ENCODE measurements around the gene PCNX1. TPM values are rescaled to one million over a fixed set of nuclear protein-coding genes. Genes with fewer than 3 reads are reported as not detected.

PCNX1 gene
- total RNA-seq, 2 experiments from 2014 or later, result 64.4 to 69.2 TPM

- H3K27ac Mint-ChIP-seq, result no peak overlapping the region
- peaks cover 14% of the 10 kb centered on the region for H3K36me3 Mint-ChIP-seq
- no peak for ATAC-seq
- peaks cover 15% of the 10 kb centered on the region for H3K27me3 Mint-ChIP-seq
- no peak overlapping the region for H3K4me3 Mint-ChIP-seq
- peaks cover 32% of the 10 kb centered on the region for H3K4me1 Mint-ChIP-seq
- peaks cover 2% of the 10 kb centered on the region for H3K9me3 Mint-ChIP-seq (ENCODE audit: low read depth)
- CTCF ChIA-PET, result interaction anchor here (1.2 to 2.0 kb wide), 2 partner anchors 26 to 691 kb away, joined by 3 to 9 read pairs; no protein-coding TSS in a partner anchor
- DNase-seq, result no peak
Measured at GRCh38 chr14:71163842-71164629, 256.8 kb downstream of the PCNX1 start.

Other genes with a start within 250 kb of the PCNX1 start
- 1 to 10 TPM; 6.0 to 6.5 TPM for gene MAP3K9, start 97.9 kb upstream of the PCNX1 start, total RNA-seq